OCI-LY1 (cell line): ENCODE data around the gene OR2V2.

ENCODE experiments used
- H2AFZ ChIP-seq: fragments of 200-600 bp; sonication (generic), shearing (Covaris generic); 2 replicates; pipeline ENCODE4 v1.6.0; 2014; ENCODE audit warnings: antibody characterized with exemption, mild to moderate bottlenecking, low read length
- H3F3A ChIP-seq: fragments of 200-600 bp; sonication (generic), shearing (Covaris generic); 2 replicates; pipeline ENCODE4 v1.6.0; 2014; ENCODE audit warnings: mild to moderate bottlenecking, antibody characterized with exemption, low read length, moderate library complexity; ENCODE audit not compliant: insufficient read depth
- H3K27ac ChIP-seq: fragments of 200-600 bp; sonication (generic); 2 replicates; pipeline ENCODE4 v1.5.1; 2014; ENCODE audit warnings: low read length, mixed run types, mild to moderate bottlenecking, low read depth; ENCODE audit not compliant: poor library complexity, severe bottlenecking
- H3K27me3 ChIP-seq: fragments of 200-600 bp; sonication (generic); 2 replicates; pipeline ENCODE4 v1.6.0; 2014; ENCODE audit warnings: antibody characterized with exemption, mild to moderate bottlenecking, low read length, moderate library complexity; ENCODE audit not compliant: insufficient read depth
- H3K36me3 ChIP-seq: fragments of 200-600 bp; sonication (generic); 2 replicates; pipeline ENCODE4 v1.6.1; 2014; ENCODE audit warnings: mild to moderate bottlenecking, antibody characterized with exemption, low read length, moderate library complexity, mixed read lengths; ENCODE audit not compliant: insufficient read depth
- H3K4me1 ChIP-seq: fragments of 200-600 bp; sonication (generic); 2 replicates; pipeline ENCODE4 v1.5.1; 2014; ENCODE audit warnings: mild to moderate bottlenecking, low read length, moderate library complexity; ENCODE audit not compliant: insufficient read depth, severe bottlenecking
- H3K4me2 ChIP-seq: fragments of 200-600 bp; sonication (generic), shearing (Covaris generic); 2 replicates; pipeline ENCODE4 v1.6.1; 2014; ENCODE audit warnings: low read length
- H3K4me3 ChIP-seq: fragments of 200-600 bp; sonication (generic); 2 replicates; pipeline ENCODE4 v1.5.1; 2014; ENCODE audit warnings: low read length, low read depth, mild to moderate bottlenecking, mixed read lengths; ENCODE audit not compliant: poor library complexity, severe bottlenecking
- H3K79me2 ChIP-seq: fragments of 200-600 bp; shearing (Covaris generic); 2 replicates; pipeline ENCODE4 v1.6.1; 2016; ENCODE audit warnings: mixed run types, low read length, mixed read lengths; ENCODE audit not compliant: insufficient read depth
- H3K9ac ChIP-seq: fragments of 200-600 bp; sonication (generic), shearing (Covaris generic); 2 replicates; pipeline ENCODE4 v1.6.1; 2014; ENCODE audit warnings: mild to moderate bottlenecking, low read length, mixed read lengths
- H3K9me2 ChIP-seq: fragments of 200-600 bp; sonication (generic), shearing (Covaris generic); 2 replicates; pipeline ENCODE4 v1.6.1; 2014; ENCODE audit warnings: low read depth, mild to moderate bottlenecking, low read length, mixed read lengths
- H3K9me3 ChIP-seq: fragments of 200-600 bp; shearing (Covaris generic); 2 replicates; pipeline ENCODE4 v1.6.1; 2014; ENCODE audit warnings: low read length, mixed read lengths
- H4K20me1 ChIP-seq: fragments of 200-600 bp; sonication (generic), shearing (Covaris generic); 2 replicates; pipeline ENCODE4 v1.6.0; 2016; ENCODE audit warnings: mild to moderate bottlenecking, low read length; ENCODE audit not compliant: insufficient read depth
- CTCF ChIP-seq: fragments of 200-600 bp; sonication (generic), shearing (Covaris generic); IDR thresholded peaks from 2 replicates; pipeline ENCODE4 v1.5.1; 2017; ENCODE audit warnings: mild to moderate bottlenecking, antibody characterized with exemption, low read length, moderate library complexity, mixed read lengths
- EZH2 ChIP-seq: fragments of 200-600 bp; sonication (generic), shearing (Covaris generic); IDR thresholded peaks from 2 replicates; pipeline ENCODE4 v1.8.0; 2017; ENCODE audit warnings: borderline replicate concordance, mixed run types, mild to moderate bottlenecking, antibody characterized with exemption, low read length, moderate library complexity, mixed read lengths

The OR2V2 gene

DNA sequence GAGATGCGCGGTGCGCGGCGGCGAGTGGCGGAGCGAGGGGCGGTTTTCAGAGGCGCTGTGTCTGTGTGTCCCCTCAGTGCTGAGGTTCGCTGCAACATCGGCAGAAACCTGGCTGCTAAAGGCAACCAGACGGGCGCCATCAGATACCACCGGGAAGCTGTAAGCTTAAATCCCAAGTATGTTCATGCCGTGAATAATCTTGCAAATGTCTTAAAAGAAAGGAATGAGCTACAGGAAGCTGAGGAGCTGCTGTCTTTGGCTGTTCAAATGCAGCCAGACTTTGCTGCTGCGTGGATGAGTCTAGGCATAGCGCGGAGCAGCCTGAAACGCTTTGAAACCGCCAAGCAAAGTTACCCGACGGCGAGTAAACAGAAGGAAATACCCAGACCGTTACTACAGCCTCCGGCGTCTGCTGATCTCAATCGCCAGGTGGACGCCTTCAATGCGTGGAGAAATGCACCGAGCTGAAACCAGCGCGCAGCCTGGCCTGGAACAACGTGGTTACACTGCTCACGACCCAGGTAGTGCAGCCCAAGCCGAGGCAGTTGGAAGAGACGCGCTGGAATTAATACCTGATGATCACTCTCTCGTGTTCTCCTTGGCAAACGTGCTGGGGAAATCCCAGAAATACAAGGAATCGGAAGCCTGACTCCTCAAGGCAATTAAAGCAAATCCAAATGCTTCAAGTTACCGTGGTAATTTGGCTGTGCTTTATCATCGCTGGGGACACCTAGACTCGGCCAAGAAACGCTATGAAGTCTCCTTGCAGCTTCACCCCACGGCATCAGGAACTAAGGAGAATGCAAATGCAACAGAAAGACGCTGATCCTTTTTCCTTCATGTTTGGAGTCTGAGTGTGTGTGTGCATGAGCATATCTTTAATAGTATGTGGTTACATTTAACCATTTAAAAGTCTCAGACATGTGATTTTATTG lies 32.3 kb upstream of the OR2V2 start:
- no peak overlapping the region for H2AFZ ChIP-seq
- no peaks in the 10 kb centered on the region for H3K9me2 ChIP-seq
- H3K27me3 ChIP-seq: peaks cover 22% of the 10 kb centered on the region; the same call in 1 of the 2 replicates
- H3K4me3 ChIP-seq: no peak overlapping the region
- TF ChIP-seq EZH2 (no peak), CTCF (no peak)
- H3F3A ChIP-seq: no peaks in the 10 kb centered on the region
- H3K79me2 ChIP-seq: no peaks in the 10 kb centered on the region
- no peaks in the 10 kb centered on the region for H4K20me1 ChIP-seq
- no peak overlapping the region for H3K27ac ChIP-seq
- H3K36me3 ChIP-seq: no peaks in the 10 kb centered on the region; the same call in 1 of the 2 replicates
- no peak overlapping the region for H3K4me2 ChIP-seq
- no peak overlapping the region for H3K9ac ChIP-seq
- H3K9me3 ChIP-seq: peaks cover 6% of the 10 kb centered on the region; the same call in 1 of the 2 replicates
- no peaks in the 10 kb centered on the region for H3K4me1 ChIP-seq

- H4K20me1 ChIP-seq: no peaks in the 10 kb centered on the region
- H2AFZ ChIP-seq: no peak overlapping the region
- no peak overlapping the region for H3K9ac ChIP-seq
- H3K79me2 ChIP-seq: no peaks in the 10 kb centered on the region
- H3K27me3 ChIP-seq: peaks cover 22% of the 10 kb centered on the region; the same call in 1 of the 2 replicates
- no peak overlapping the region for H3K4me2 ChIP-seq
- peaks cover 6% of the 10 kb centered on the region; the same call in 1 of the 2 replicates for H3K9me3 ChIP-seq
- no peak overlapping the region for H3K27ac ChIP-seq
- no peaks in the 10 kb centered on the region for H3K9me2 ChIP-seq
- no peaks in the 10 kb centered on the region; the same call in 1 of the 2 replicates for H3K36me3 ChIP-seq
- TF ChIP-seq CTCF: no peak
- no peak for TF ChIP-seq EZH2
- H3K4me3 ChIP-seq: no peak overlapping the region
- H3F3A ChIP-seq: no peaks in the 10 kb centered on the region
- H3K4me1 ChIP-seq: no peaks in the 10 kb centered on the region
Measured at GRCh38 chr5:181118369-181118768, 29.0 kb upstream of the OR2V2 start.

- H3K36me3 ChIP-seq: no peaks in the 10 kb centered on the region; the same call in 1 of the 2 replicates
- H3K4me1 ChIP-seq: no peaks in the 10 kb centered on the region
- no peak overlapping the region for H3K4me2 ChIP-seq
- no peak overlapping the region for H3K9ac ChIP-seq
- H3K27ac ChIP-seq: no peak overlapping the region
- peaks cover 20% of the 10 kb centered on the region; the same call in 1 of the 2 replicates for H3K27me3 ChIP-seq
- H3K9me2 ChIP-seq: no peaks in the 10 kb centered on the region
- no peaks in the 10 kb centered on the region for H3F3A ChIP-seq
- peaks cover 6% of the 10 kb centered on the region; the same call in 1 of the 2 replicates for H3K9me3 ChIP-seq
- TF ChIP-seq CTCF (no peak), EZH2 (no peak)
- no peaks in the 10 kb centered on the region for H3K79me2 ChIP-seq
- no peaks in the 10 kb centered on the region for H4K20me1 ChIP-seq
- no peak overlapping the region for H3K4me3 ChIP-seq
- no peak overlapping the region for H2AFZ ChIP-seq
Measured at GRCh38 chr5:181119105-181119504, 28.3 kb upstream of the OR2V2 start.
